ENCODE results near the gene PMM1.
"Not testable (repeated sequence)": the region's sequence is repeated elsewhere in the genome, so short reads cannot be mapped to it uniquely, and the experiment has no call there.

PMM1 gene

DNA sequence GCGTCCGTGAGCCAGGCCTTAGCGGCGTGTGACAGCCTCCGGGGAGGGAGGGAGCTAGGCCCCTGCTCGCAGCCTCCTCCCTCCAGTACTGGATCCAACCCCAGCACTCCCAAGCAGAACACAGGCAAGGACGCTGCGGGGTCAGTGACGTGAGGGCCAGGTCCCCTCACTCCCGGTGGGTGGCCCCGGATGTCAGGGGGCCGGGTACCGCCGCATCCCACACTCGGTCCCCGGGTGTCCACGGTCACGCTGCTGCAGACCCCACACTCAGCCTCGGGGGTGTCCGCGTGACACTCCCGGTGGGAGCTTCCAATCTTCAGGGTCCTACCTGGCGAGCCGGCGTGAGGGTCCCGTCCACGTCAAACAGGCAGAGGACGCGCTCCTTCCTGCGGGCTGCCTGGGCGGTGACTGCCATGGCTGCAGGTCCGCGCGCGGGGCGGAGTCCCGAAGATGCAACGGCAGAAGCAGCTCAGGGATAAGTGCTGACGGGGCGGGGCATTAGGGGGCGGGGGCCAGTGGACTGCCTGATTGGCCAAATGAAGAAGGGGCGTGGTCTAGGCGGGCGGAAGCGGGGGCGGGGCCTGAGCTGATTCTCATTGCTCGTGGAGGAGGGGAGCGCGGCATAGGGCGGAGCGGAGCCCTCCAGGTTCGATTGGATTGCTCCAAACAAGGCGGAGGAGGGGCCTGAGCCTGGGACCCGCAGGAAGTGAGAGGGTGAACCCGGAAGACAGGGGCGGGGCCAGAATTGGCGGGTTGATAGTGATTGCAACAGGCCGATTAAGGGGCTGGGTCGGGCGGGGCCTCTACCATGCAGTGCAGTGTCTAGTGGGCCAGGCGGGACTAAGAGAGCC is at the start of gene PMM1:
TSS of gene PMM1 (minus strand) at position 450 of the 851 bp plus-strand sequence. CDS start at position 415, 35 bp downstream.
- DNase-seq, result peak; percentile 100
- in situ Hi-C loops (cut with MboI; ENCODE audit: low pct_unique_long_range_greater_than_20kb, low sequenced_read_pairs), result loop anchor here (10.0 kb wide), 1 partner anchor 55 kb away; no protein-coding TSS in a partner anchor

DNA sequence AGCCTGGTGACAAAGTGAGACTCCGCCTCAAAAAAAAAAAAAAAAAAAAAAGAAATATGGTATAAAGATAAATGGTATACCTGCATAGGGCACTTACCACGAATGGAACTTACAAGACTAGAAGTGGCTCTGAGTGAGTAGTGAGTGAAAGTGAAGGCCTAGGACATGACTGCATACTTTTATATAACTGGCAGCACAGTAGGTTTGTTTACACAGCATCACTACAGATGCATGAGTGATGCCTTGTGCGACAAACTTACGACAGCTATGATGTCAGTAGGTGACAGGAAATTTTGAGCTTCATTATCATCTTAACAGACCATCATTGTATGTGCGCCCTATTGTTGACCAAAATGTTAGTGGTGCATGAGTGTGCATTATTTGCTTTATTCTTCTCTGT is 49.1 kb upstream of the PMM1 start:
- in situ Hi-C loops (cut with MboI; ENCODE audit: low pct_unique_long_range_greater_than_20kb, low sequenced_read_pairs), result no loop called here
- DNase-seq, result no peak

DNA sequence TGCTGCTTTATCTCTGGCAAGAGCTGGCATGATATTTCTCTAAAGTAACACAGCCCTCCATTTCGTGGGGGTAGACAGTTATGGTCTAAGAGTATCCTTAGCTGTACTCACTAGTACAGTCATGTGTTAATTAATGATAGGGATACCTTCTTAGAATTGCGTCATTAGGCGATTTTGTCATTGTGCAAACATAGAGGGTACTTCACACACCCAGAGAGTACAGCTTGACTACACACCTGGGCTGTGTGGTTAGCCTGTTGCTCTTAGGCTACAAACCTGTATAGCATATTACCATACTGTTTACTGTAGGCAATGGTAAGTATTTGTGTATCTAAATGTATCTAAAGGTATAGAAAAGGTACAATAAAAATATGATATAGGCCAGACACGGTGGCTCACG is 48.5 kb upstream of the PMM1 start:
- DNase-seq, result no peak
- in situ Hi-C loops (cut with MboI; ENCODE audit: low pct_unique_long_range_greater_than_20kb, low sequenced_read_pairs), result no loop called here

DNA sequence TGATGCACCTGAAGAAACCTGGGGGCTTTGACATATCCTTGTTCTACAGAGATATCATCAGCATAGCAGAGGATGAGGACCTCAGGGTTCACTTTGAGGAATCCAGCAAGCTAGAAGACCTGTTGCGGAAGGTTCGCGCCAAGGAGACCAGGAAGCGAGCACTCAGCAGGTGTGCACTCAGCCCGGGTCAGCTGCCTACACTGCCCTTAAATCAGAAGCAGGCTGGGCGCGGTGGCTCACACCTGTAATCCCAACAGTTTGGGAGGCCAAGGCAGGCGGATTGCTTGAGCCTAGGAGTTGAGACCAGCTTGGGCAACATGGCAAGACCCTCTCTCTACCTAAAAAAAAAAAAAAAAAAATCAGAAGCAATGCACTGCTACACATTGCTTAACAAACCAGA is 48.0 kb upstream of the PMM1 start:
- not testable (repeated sequence) for DNase-seq

DNA sequence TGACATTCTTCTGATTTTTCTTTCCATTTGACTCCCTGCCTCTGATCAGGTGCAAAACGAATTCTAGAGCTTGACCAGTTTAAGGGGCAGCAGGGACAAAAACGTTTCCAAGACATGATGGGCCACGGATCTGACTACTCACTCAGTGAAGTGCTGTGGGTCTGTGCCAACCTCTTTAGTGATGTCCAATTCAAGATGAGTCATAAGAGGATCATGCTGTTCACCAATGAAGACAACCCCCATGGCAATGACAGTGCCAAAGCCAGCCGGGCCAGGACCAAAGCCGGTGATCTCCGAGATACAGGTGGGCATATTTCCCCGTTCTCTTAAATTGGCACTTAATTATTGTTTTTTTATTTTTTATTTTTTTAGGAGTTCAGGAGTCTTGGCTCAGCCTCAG is 46.8 kb upstream of the PMM1 start:
- in situ Hi-C loops (cut with MboI; ENCODE audit: low pct_unique_long_range_greater_than_20kb, low sequenced_read_pairs), result no loop called here
- DNase-seq, result no peak

More for the DNA sequence above, 48.0 kb upstream of the PMM1 start:
- in situ Hi-C loops (cut with MboI; ENCODE audit: low pct_unique_long_range_greater_than_20kb, low sequenced_read_pairs), result not testable (repeated sequence)

DNA sequence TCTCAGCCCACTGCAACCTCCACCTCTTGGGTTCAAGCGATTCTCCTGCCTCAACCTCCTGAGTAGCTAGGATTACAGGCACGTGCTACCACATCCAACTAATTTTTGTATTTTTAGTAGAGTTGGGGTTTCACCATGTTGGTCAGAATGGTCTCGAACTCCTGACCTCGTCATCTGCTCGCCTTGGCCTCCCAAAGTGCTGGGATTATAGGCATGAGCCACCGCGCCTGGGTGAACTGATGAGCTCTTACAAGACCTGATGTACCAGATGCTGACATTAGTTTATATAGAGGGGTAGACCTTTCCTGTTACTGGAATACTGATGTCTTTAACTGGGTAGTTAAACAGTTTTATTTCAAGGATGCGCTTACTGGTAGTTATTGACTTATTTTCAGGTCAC is 45.0 kb upstream of the PMM1 start:
- DNase-seq; in situ Hi-C loops (cut with MboI; ENCODE audit: low pct_unique_long_range_greater_than_20kb, low sequenced_read_pairs): not testable (repeated sequence)

DNA sequence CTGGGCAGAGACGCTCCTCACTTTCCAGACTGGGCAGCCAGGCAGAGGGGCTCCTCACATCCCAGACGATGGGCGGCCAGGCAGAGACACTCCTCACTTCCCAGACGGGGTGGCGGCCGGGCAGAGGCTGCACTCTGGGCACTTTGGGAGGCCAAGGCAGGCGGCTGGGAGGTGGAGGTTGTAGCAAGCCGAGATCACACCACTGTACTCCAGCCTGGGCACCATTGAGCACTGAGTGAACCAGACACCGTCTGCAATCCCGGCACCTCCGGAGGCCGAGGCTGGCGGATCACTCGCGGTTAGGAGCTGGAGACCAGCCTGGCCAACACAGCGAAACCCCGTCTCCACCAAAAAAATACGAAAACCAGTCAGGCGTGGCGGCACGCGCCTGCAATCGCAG is 42.0 kb upstream of the PMM1 start:
- DNase-seq; in situ Hi-C loops (cut with MboI; ENCODE audit: low pct_unique_long_range_greater_than_20kb, low sequenced_read_pairs): not testable (repeated sequence)

DNA sequence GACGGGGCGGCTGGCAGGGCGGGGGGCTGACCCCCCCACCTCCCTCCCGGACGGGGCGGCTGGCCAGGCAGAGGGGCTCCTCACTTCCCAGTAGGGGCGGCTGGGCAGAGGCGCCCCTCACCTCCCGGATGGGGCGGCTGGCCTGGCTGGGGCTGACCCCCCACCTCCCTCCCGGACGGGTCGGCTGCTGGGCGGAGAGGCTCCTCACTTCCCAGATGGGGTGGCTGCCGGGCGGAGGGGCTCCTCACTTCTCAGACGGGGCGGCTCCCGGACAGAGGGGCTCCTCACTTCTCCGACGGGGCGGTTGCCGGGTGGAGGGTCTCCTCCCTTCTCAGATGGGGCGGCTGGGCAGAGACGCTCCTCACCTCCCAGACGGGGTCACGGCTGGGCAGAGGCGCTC is 41.5 kb upstream of the PMM1 start:
- in situ Hi-C loops (cut with MboI; ENCODE audit: low pct_unique_long_range_greater_than_20kb, low sequenced_read_pairs); DNase-seq: not testable (repeated sequence)

DNA sequence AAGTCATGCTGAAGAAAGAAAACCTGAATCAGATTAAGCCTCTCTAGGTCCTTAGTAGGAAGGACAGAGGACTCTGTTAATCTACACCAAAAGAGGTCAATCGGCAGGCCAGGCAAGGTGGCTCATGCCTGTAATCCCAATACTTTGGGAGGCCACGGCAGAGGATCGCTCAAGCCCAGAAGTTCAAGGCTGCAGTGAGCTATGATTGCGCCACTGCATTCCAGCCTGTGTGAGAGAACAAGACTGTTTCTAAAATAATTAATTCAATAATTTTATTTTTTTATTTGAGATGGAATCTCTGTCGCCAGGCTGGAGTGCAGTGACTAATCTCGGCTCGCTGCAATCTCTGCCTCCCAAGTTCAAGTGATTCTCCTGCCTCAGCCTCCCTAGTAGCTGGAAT is 35.9 kb upstream of the PMM1 start:
- no peak for DNase-seq
- in situ Hi-C loops (cut with MboI; ENCODE audit: low pct_unique_long_range_greater_than_20kb, low sequenced_read_pairs), result no loop called here

DNA sequence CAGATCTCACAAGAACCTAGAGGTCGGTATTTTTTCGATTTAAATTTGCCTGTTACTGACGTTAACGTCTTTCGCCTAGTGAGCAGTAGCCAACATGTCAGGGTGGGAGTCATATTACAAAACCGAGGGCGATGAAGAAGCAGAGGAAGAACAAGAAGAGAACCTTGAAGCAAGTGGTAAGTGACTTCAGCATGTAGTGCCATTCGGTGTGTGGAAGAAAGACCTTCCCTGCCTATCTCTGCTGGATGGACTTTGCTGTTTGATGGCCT is 32.2 kb upstream of the PMM1 start:
- no peak for DNase-seq
- in situ Hi-C loops (cut with MboI; ENCODE audit: low pct_unique_long_range_greater_than_20kb, low sequenced_read_pairs), result no loop called here

DNA sequence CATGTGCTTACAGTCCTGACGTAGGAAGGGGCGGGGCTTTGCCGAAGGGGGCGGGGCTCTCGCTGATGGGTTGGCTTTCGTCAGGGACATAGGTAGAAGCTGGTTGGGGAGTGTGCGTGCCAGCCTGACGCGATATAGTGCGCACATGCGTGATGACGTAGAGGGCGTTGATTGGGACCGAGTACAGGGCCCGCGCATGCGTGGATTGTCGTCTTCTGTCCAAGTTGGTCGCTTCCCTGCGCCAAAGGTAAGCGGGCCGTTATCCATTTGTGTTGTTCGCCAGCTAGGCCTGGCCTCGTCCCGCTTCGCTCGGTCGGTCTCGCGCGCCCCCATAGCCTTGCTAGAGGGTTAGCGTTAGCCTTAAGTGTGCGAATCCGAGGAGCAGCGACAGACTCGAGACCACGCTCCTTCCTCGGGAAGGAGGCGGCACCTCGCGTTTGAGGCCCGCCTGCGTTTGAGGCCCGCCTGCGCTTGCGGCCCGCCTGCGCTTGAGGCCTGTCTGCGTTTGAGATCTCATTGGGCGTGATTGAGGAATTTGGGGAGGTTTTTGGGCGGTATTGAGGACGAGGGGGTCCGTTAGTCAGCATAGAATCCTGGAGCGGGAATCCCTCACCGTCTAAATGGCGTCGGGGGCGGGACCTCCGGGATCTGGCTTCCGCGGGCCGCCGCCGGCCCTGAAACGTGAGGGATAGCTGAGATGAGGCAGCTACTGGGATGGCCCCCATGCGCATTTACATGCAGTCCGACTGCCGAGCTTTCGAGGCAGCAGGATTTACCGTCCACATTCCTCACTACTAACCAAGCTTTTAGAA is 31.7 kb upstream of the PMM1 start, which contains the start of gene XRCC6:
TSS of gene XRCC6 (plus strand) at position 197 of the 812 bp plus-strand sequence. CDS start 710 bp downstream, outside the sequence.
- DNase-seq, result peak; percentile 99
- in situ Hi-C loops (cut with MboI; ENCODE audit: low pct_unique_long_range_greater_than_20kb, low sequenced_read_pairs), result no loop called here

DNA sequence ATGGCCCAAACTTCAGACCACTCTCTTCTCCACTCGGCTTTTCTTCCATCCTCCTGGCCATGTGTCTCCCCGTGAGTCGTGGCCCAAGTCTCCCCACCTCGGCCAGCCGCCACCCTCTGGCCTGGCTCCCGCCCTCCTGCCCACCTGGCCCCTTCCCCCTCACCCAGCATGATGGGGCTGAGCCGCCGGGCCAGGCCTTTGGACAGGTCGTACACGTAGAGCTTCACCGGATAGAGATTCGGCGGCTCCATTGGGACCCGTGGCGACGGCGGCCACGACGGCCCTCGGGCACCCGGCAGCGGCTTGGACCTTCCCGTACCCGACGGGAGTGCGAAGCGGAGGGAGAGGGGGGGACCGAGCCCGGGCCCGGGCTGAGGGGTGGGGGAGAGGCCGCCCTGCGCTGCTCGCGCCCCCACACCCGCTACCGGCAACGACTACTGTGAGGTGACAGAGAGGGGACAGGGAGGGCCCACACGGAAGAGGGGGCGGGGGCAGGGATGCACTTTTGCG is 31.0 kb upstream of the PMM1 start, which contains the start of gene DESI1:
TSS of gene DESI1 (minus strand) at position 455 of the 510 bp plus-strand sequence. CDS start at position 251, 204 bp downstream.
- DNase-seq, result no peak

DNA sequence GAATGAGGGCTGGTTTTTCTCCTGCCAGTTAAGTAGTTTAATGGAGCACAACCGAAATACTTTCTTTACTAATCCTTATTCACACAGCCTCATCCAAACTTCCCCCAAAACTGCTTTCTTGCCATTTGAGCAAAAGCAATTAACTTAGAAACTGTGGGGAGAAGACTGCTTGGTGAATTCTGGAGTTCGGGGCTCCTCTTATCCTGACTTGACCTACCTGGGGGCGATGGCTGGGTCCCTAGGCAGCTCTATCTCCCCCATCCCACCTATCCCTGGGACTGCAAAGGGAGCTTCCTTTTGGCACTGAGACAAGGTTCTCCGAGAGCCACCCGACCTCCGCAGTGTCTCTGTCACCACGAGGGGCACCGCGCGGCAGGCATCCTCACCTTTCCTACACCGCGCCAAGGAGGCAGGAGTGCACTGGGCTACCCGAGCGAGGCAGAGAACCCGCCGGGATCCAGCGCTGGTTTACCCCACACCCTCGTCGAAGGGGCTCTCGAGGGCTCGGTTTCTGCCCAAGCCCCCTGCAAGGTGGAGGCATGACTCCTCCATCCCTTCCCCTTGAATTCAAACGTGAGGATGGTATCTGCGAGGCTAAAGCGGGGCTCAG is 30.4 kb upstream of the PMM1 start:
- peak; percentile 34 for DNase-seq
- in situ Hi-C loops (cut with MboI; ENCODE audit: low pct_unique_long_range_greater_than_20kb, low sequenced_read_pairs), result no loop called here

More for the DNA sequence above, 31.0 kb upstream of the PMM1 start, which contains the start of gene DESI1:
- in situ Hi-C loops (cut with MboI; ENCODE audit: low pct_unique_long_range_greater_than_20kb, low sequenced_read_pairs), result no loop called here

DNA sequence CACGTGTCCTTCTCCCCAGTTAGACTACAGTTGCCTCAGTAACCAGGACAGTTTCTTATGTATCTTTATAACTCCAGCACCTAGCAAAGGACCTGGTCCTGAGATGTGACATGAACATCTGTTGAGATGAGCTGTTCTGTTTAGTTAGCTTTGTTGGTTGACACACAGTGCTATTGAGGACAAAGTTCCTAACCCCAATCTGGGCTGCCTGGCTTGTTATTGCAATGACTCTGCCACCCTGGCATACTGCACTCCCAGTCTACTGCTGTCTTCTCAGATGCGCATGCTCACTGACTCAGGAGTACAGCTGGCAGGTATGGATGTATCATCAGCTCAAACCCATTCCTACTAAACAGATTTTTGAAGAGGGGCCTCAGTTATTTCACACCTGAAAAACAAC is 23.8 kb upstream of the PMM1 start:
- in situ Hi-C loops (cut with MboI; ENCODE audit: low pct_unique_long_range_greater_than_20kb, low sequenced_read_pairs), result no loop called here
- no peak for DNase-seq

DNA sequence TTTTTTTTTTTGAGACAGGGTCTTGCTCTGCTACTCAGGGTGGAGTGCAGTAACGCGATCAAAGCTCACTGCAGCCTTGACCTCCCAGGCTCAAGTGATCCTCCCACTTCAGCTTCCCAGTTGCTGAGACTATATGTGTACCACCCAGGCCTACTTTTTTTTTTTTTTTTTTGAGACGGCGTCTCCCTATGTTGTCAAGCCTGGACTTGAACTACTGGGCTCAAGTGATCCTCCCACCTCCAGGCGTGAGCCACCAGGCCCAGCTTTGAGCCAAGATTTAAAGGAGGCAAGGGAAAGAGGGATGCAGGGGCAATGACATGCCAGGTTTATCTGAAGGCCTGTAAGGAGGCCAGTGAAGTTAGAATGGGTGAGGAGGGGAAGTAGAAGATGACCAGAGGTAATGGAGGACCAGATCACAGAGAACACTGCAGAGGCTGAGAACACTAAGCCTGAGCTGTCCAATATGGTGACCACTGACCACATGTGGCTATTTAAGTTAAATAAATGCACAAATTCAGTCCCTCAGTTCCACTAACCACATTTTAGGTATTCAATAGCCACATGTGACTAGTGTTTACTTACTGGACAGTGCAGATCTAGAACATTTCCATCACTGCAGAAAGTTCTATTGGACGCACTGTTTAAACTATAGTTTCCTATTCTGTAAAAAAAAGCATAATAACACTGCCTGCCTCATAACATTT is 23.1 kb upstream of the PMM1 start:
- DNase-seq, result no peak
- in situ Hi-C loops (cut with MboI; ENCODE audit: low pct_unique_long_range_greater_than_20kb, low sequenced_read_pairs), result no loop called here

DNA sequence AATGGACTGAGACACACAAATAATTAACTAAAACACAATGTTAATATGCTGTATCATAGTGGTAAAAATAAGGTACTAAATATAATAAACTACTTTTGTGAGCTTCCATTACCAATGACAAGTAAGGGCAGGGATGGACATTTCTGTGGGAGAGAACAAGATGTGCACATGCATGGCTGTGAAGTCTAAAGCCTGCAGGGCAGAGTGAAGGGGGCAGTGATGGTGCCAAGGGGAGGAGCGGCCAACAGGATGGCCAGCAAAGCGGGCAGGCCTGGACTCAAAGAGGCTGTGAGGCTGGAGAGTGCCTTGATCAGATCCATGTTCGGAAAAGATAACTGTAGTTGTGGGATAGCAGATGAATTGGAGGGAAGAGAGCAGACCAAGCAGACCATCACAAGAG is 18.7 kb upstream of the PMM1 start:
- in situ Hi-C loops (cut with MboI; ENCODE audit: low pct_unique_long_range_greater_than_20kb, low sequenced_read_pairs), result no loop called here

DNA sequence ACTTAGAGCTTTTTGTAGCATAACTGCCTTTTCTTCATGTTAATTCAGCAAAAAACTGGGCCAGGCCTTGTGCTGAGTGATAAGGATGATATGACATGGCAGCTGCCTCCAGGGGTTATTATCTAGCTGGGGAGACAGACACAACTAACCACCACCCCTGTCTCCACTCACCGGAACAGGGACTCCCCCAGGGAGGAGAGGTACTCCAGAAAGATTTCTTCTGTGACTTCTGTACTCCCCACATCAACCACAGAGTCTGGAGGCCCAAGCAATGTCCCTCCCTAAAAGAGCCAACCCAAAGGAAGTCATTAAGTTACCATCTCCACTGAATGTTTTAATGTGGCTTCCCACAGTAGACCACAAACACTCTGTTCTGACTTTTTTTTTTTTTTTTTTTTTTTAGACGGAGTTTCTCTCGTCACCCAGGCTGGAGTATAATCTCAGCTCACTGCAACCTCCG is 14.3 kb upstream of the PMM1 start:
- in situ Hi-C loops (cut with MboI; ENCODE audit: low pct_unique_long_range_greater_than_20kb, low sequenced_read_pairs), result no loop called here
- peak; percentile 90 for DNase-seq

More for the DNA sequence above, 18.7 kb upstream of the PMM1 start:
- no peak for DNase-seq

DNA sequence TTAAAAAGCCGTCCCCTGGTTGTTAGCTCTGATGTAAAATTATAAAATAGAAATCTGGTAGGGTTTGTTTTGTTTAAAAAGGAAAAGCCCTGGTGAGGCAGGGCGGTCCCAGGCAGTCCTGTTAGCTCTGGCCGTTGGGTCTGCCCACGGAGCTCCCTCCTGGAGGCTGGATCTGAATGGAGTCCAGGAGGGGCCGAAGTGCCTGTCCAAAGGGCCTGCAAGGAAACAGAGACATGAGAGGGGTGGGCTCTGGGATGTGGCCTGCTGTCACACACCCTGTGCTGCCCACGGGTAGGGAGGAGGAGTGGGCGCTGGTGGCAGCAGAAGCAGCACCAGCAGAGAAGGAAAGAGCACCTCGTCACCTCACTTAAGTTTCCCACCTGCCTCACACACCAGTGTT is 11.3 kb upstream of the PMM1 start:
- in situ Hi-C loops (cut with MboI; ENCODE audit: low pct_unique_long_range_greater_than_20kb, low sequenced_read_pairs), result no loop called here
- DNase-seq, result no peak

Measured in KBM-7 (cell line).